ENCODE data around the gene CASP4.

CASP4 gene

DNA sequence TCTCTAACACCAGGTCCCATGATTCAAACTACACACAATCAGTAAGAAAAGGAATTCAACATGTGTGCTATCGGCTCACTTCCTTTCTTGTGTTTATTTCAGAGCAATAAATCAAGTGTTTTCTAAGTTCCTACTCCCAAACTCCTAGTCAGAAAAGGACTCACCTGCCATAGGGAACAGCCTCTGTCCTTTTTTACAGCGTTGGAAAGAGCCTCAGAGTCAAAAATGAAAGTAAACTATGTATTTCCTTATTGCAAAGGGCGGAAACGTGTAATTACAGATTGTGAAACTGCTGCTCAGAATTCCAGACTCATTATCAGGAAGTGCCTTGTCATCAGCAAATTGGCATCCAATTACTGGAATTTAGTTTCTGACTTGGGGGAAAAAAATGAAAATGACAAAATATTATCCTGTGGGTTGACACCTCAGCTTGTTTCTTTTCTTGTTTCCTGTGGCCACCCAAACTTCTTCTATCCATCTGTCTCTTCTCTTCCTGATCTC lies at the start of gene CASP4:
CASP4 (minus strand) TSS at position 220 of the 501 bp plus-strand sequence; CDS start at position 171, 49 bp downstream.
- no peak within 1 kb of the TSS for H3K9ac ChIP-seq
- no peak for TF ChIP-seq Cebpa-rat (IDR thresholded peaks at IDR 0.05)
- H3K27ac ChIP-seq = 0 out of 2 replicates have a peak within 1 kb of the TSS, but pooled peaks have one; percentile 41
- no peaks in the 10 kb centered on the region for H3K27me3 ChIP-seq
- no peaks in the 10 kb centered on the region for H4K20me1 ChIP-seq
- peaks cover 8% of the 10 kb centered on the region; the same call in 1 of the 2 replicates for H3K4me1 ChIP-seq
- no peaks in the 10 kb centered on the region for H3K36me3 ChIP-seq
- peaks cover 31% of the 10 kb centered on the region for H3K9me3 ChIP-seq
- peak within 1 kb of the TSS; percentile 45 for H3K4me3 ChIP-seq
- H3K4me2 ChIP-seq = peak within 1 kb of the TSS; percentile 52

DNA sequence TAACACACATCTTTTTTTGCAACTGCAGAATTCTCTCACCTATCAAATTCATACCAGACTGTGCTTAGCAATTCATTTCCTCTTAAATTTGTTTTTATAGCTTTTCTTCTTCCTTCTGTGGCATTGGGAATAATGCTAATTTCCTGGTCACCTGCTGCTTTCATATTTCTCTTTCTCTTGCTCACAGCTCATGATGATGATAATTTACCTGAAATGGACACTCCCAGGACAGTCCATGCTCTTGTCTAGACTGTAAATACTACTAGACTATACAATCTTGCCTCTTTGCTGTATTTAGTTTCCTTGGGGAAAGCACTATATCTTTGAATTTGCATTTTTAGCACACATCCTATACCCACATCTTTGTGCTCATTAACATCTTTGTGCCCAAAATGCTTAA lies 39.1 kb upstream of the CASP4 start:
- Histone ChIP-seq H3K27me3 (no peaks in the 10 kb centered on the region), H3K36me3 (no peaks in the 10 kb centered on the region), H3K4me1 (no peaks in the 10 kb centered on the region), H4K20me1 (no peaks in the 10 kb centered on the region), H3K4me2 (no peak overlapping the region), H3K27ac (no peak overlapping the region), H3K4me3 (no peak overlapping the region), H3K9me3 (no peaks in the 10 kb centered on the region), H3K9ac (no peak overlapping the region)
- no peak for TF ChIP-seq Cebpa-rat (IDR thresholded peaks at IDR 0.05)

DNA sequence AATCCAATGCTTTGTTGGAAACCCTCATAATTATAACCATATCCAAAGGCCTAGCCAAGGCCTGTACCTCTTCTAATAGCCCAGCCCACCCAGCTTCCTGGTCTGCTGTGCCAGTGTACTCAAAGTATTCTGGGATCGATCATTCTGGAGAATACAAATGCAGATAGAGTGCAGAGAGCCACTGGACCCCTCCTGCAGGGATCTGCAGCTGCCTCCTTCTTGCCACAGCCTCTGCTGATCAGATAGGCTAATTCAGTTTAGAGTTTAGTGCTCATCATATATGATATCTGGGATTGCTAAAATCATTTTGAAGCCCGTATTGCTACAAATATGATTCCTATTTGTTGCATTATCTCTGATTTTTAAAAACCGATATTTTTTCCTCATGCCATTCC lies 37.1 kb upstream of the CASP4 start:
- no peaks in the 10 kb centered on the region for H3K9me3 ChIP-seq
- H3K4me3 ChIP-seq = no peak overlapping the region
- H3K36me3 ChIP-seq = no peaks in the 10 kb centered on the region
- no peak overlapping the region for H3K4me2 ChIP-seq
- H3K27me3 ChIP-seq = no peaks in the 10 kb centered on the region
- H3K9ac ChIP-seq = no peak overlapping the region
- H4K20me1 ChIP-seq = no peaks in the 10 kb centered on the region
- TF ChIP-seq Cebpa-rat (IDR thresholded peaks at IDR 0.05) = no peak
- H3K27ac ChIP-seq = no peak overlapping the region
- no peaks in the 10 kb centered on the region for H3K4me1 ChIP-seq

DNA sequence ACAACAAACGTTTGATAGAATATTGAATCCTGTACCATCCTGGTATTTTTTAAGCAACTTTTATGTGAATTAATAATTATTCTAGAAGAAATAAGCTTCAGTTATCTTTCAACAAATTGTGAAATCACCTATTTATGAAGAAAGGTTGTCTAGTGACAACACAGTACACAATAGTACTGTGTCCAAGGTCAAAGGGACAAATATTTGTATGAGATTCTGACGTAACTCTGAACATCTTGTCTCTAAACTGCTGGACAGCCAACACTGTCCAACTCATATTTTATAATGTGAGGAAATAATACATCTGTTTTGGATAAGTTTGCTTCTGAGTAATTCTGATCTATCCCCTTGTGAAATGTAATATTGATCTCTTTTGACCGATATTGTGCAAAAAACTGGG lies 35.6 kb upstream of the CASP4 start:
- H3K4me2 ChIP-seq = no peak overlapping the region
- no peak overlapping the region for H3K27ac ChIP-seq
- no peak overlapping the region for H3K4me3 ChIP-seq
- no peaks in the 10 kb centered on the region for H4K20me1 ChIP-seq
- H3K4me1 ChIP-seq = no peaks in the 10 kb centered on the region
- H3K36me3 ChIP-seq = no peaks in the 10 kb centered on the region
- no peak for TF ChIP-seq Cebpa-rat (IDR thresholded peaks at IDR 0.05)
- no peaks in the 10 kb centered on the region for H3K27me3 ChIP-seq
- no peak overlapping the region for H3K9ac ChIP-seq
- no peaks in the 10 kb centered on the region for H3K9me3 ChIP-seq

DNA sequence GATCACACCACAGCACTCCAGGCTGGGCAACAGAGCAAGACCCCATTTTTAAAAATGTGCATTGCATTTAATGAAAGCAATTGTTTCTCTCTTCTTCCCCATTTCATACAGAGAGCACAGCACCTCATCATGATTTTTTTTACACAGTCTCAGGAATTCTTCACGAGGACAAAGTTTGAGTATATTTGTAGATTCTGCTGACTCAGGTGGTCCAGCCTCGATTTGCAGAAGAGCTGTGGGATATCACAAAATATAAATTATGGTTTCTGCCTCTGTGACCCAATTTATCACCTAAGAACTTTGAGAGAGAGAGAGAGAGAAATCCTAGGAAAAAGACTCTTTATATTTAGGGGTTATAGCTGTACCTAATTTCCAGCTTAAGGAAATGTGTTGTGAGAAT lies 34.8 kb upstream of the CASP4 start:
- Histone ChIP-seq H3K27ac (no peak overlapping the region), H3K27me3 (no peaks in the 10 kb centered on the region), H3K36me3 (no peaks in the 10 kb centered on the region), H3K9me3 (no peaks in the 10 kb centered on the region), H3K4me2 (no peak overlapping the region), H3K4me3 (no peak overlapping the region), H4K20me1 (no peaks in the 10 kb centered on the region), H3K9ac (no peak overlapping the region), H3K4me1 (no peaks in the 10 kb centered on the region)
- no peak for TF ChIP-seq Cebpa-rat (IDR thresholded peaks at IDR 0.05)

DNA sequence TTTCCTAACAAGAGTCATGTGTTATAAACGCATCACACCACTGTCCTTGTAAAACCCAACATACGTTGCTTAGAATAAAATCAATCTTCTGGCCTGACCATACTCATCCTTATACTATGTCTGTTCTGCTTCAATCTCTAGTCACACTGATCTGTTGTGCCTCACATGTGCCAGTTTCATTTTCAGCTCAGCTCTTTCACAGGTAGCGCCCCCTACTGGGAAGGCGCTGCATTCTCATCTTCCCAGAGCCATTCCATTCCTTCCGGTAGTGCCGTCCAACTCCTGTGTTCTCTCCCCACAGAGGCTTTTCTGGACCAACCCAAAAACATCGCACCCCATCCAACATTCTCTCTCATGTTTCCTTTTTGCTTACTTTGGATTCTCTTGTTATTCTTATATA lies 32.4 kb upstream of the CASP4 start:
- H3K27ac ChIP-seq = no peak overlapping the region
- TF ChIP-seq Cebpa-rat (IDR thresholded peaks at IDR 0.05) = no peak
- H3K4me2 ChIP-seq = no peak overlapping the region

DNA sequence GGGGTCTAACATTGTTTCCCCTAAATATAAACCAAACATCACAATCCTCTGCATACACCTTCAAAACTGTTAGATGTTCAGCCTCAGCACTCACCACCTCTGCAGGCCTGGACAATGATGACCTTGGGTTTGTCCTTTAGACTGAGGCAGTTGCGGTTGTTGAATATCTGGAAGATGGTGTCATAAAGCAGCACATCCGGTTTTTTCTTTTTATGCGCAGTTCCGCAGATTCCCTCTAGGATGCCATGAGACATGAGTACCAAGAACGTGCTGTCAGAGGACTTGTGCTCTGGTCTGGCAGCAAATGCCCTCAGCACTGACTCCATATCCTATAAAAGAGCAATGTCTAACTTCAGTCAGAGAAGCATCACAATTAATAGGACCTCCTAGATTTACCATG lies 31.8 kb upstream of the CASP4 start:
- no peak overlapping the region for H3K4me2 ChIP-seq
- no peaks in the 10 kb centered on the region for H3K9me3 ChIP-seq
- no peaks in the 10 kb centered on the region for H3K4me1 ChIP-seq
- TF ChIP-seq Cebpa-rat (IDR thresholded peaks at IDR 0.05) = no peak
- H4K20me1 ChIP-seq = no peaks in the 10 kb centered on the region
- H3K27me3 ChIP-seq = no peaks in the 10 kb centered on the region
- no peak overlapping the region for H3K9ac ChIP-seq
- no peak overlapping the region for H3K27ac ChIP-seq
- no peak overlapping the region for H3K4me3 ChIP-seq
- H3K36me3 ChIP-seq = no peaks in the 10 kb centered on the region

More for the DNA sequence above, 32.4 kb upstream of the CASP4 start:
- Histone ChIP-seq H3K9ac (no peak overlapping the region), H3K9me3 (no peaks in the 10 kb centered on the region), H3K4me1 (no peaks in the 10 kb centered on the region), H3K27me3 (no peaks in the 10 kb centered on the region), H4K20me1 (no peaks in the 10 kb centered on the region), H3K36me3 (no peaks in the 10 kb centered on the region), H3K4me3 (no peak overlapping the region)

DNA sequence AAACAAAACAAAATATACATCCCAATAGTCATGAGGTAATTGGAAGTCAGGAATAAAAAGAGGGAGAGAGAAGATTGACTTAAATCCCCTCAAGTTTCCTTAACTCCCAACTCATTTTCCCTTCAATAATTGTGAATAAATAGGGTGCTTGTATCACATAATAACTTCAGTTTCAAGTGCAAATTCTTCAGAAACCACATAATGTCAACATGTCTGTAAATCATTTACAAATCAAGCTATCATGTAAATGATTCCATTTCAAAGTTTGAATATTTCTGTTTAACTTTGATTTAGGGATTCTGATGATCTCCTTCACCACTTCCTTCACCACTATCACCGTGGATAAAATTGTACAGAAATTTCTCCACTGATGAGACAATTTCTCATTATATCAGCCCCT lies 31.3 kb upstream of the CASP4 start:
- TF ChIP-seq Cebpa-rat (IDR thresholded peaks at IDR 0.05) = no peak
- no peaks in the 10 kb centered on the region for H3K9me3 ChIP-seq
- no peak overlapping the region for H3K27ac ChIP-seq
- no peaks in the 10 kb centered on the region for H3K27me3 ChIP-seq
- H4K20me1 ChIP-seq = no peaks in the 10 kb centered on the region
- no peaks in the 10 kb centered on the region for H3K4me1 ChIP-seq
- no peak overlapping the region for H3K4me2 ChIP-seq
- H3K9ac ChIP-seq = no peak overlapping the region
- no peaks in the 10 kb centered on the region for H3K36me3 ChIP-seq
- H3K4me3 ChIP-seq = no peak overlapping the region

DNA sequence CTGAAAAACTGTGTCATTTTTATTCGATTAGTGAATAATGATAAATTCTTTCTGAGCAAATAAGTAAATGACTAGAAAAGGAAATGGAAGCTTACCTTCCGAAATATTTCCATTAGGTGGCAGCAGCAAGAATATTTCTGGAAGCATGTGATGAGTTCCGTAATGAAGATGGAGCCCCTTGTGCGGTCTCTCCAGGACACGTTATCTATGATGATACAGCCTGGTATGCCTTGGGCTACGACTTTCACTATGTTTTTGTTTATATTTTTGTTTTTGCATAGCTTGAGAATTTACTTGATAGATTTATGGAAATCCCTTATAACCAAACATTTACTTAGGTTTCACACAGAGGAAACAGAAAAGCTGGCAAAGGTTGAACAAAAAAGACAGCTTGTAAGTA lies 28.9 kb upstream of the CASP4 start:
- no peak overlapping the region for H3K4me2 ChIP-seq

DNA sequence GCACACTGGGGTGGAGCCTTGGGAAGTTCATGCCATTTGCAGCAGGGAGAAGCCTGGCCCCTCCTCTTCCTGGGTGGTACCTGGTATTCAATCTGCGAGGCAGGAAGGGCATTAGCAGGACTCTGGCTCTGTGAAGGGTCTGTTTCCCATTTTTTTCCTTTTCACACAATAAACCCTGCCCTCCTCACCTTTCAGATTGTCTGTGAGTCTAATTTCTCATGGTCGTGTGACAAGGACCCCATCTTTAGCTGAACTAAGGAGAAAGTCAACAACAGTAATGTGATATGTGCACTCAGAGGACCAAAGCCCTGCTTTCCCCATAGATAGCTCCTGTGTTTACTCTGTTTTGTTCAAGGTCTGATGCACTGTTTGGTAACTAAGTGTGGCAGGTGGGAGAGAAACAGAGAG lies 26.6 kb upstream of the CASP4 start:
- no peak overlapping the region for H3K27ac ChIP-seq
- no peaks in the 10 kb centered on the region for H3K4me1 ChIP-seq
- no peak overlapping the region for H3K4me3 ChIP-seq
- H4K20me1 ChIP-seq = no peaks in the 10 kb centered on the region
- no peak overlapping the region for H3K9ac ChIP-seq
- H3K4me2 ChIP-seq = no peak overlapping the region
- H3K36me3 ChIP-seq = no peaks in the 10 kb centered on the region
- H3K27me3 ChIP-seq = no peaks in the 10 kb centered on the region
- TF ChIP-seq Cebpa-rat (IDR thresholded peaks at IDR 0.05) = no peak
- no peaks in the 10 kb centered on the region for H3K9me3 ChIP-seq

More for the DNA sequence above, 28.9 kb upstream of the CASP4 start:
- H3K9me3 ChIP-seq = no peaks in the 10 kb centered on the region
- H4K20me1 ChIP-seq = no peaks in the 10 kb centered on the region
- H3K4me1 ChIP-seq = no peaks in the 10 kb centered on the region
- no peak overlapping the region for H3K9ac ChIP-seq
- H3K36me3 ChIP-seq = no peaks in the 10 kb centered on the region
- no peaks in the 10 kb centered on the region for H3K27me3 ChIP-seq
- H3K4me3 ChIP-seq = no peak overlapping the region
- H3K27ac ChIP-seq = no peak overlapping the region
- no peak for TF ChIP-seq Cebpa-rat (IDR thresholded peaks at IDR 0.05)

DNA sequence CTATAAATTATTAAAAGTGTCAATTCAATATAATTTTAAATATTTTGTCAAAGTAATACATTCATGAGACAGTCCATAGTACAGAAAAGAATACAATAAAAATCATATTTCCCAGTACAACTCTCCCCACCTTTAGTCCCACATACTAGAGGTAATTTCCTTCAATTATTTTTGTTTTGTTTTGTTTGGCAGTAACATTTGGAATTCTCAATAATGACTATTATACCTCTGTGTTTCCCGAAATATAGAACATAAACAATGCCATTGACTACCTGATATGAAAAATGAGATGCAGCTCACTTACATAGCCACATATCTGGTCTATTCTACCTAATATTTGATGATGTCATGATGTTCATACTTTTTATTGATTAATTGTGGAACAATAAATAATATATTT lies 24.4 kb upstream of the CASP4 start:
- no peak overlapping the region for H3K27ac ChIP-seq
- H3K4me2 ChIP-seq = no peak overlapping the region
- TF ChIP-seq Cebpa-rat (IDR thresholded peaks at IDR 0.05) = no peak
- no peaks in the 10 kb centered on the region for H3K27me3 ChIP-seq
- no peak overlapping the region for H3K9ac ChIP-seq
- H3K36me3 ChIP-seq = no peaks in the 10 kb centered on the region
- no peak overlapping the region for H3K4me3 ChIP-seq
- no peaks in the 10 kb centered on the region for H3K9me3 ChIP-seq
- H3K4me1 ChIP-seq = no peaks in the 10 kb centered on the region
- H4K20me1 ChIP-seq = no peaks in the 10 kb centered on the region

Measured in BLaER1 (cell line).